GM12892 (cell line): Measurements from ENCODE around the gene PIK3C2G.

ENCODE experiments used
- POLR2A ChIP-seq: IDR thresholded peaks from 2 replicates; pipeline ENCODE4 v1.6.1; 2011; ENCODE audit warnings: low read depth, low read length, control low read depth
- TAF1 ChIP-seq: IDR thresholded peaks from 2 replicates; pipeline ENCODE4 v1.6.1; 2011; ENCODE audit warnings: low read depth, mild to moderate bottlenecking, control low read depth, low read length, borderline replicate concordance

DNA sequence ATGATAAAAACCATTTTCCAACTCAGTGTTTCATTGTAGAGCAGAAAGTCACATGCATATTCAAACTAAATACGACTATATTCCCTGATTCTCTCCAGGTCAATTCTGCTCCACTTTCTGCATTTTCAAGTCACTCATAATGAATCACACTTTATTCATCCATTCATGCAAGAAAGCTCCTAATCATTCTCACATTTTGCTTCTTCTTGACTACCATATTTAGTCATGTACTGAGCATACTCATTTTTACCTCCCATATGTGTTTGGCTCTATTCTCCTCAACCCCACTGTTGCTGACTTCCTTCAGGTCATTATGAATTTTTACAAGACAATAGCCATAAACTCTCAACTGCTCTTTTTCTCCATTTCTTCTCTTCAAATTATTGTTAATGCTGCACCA, 43.4 kb upstream of the PIK3C2G start:
- TF ChIP-seq TAF1 (no peak), POLR2A (no peak)
